ENCODE results near the gene MAST4. TPM values are rescaled to one million over a fixed set of nuclear protein-coding genes. Genes with fewer than 3 reads are reported as not detected.

The MAST4 gene
- total RNA-seq, 2 donors from 2014 or later, result 50.4 to 60.6 TPM

DNA sequence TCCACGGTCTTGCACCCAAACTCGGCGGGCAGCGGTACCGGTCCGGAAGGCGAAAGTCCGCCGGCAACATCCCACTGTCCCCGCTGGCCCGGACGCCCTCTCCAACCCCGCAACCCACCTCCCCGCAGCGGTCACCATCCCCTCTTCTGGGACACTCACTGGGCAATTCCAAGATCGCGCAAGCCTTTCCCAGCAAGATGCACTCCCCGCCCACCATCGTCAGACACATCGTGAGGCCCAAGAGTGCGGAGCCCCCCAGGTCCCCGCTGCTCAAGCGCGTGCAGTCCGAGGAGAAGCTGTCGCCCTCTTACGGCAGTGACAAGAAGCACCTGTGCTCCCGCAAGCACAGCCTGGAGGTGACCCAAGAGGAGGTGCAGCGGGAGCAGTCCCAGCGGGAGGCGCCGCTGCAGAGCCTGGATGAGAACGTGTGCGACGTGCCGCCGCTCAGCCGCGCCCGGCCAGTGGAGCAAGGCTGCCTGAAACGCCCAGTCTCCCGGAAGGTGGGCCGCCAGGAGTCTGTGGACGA, 567.1 kb downstream of the MAST4 start:
- no peak for DNase-seq (ENCODE audit: low spot score)
- peaks cover 62% of the 10 kb centered on the region for H3K36me3 ChIP-seq
- TF ChIP-seq, protein P1, sequence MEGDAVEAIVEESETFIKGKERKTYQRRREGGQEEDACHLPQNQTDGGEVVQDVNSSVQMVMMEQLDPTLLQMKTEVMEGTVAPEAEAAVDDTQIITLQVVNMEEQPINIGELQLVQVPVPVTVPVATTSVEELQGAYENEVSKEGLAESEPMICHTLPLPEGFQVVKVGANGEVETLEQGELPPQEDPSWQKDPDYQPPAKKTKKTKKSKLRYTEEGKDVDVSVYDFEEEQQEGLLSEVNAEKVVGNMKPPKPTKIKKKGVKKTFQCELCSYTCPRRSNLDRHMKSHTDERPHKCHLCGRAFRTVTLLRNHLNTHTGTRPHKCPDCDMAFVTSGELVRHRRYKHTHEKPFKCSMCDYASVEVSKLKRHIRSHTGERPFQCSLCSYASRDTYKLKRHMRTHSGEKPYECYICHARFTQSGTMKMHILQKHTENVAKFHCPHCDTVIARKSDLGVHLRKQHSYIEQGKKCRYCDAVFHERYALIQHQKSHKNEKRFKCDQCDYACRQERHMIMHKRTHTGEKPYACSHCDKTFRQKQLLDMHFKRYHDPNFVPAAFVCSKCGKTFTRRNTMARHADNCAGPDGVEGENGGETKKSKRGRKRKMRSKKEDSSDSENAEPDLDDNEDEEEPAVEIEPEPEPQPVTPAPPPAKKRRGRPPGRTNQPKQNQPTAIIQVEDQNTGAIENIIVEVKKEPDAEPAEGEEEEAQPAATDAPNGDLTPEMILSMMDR (IDR thresholded peaks at IDR 0.05), result no peak

DNA sequence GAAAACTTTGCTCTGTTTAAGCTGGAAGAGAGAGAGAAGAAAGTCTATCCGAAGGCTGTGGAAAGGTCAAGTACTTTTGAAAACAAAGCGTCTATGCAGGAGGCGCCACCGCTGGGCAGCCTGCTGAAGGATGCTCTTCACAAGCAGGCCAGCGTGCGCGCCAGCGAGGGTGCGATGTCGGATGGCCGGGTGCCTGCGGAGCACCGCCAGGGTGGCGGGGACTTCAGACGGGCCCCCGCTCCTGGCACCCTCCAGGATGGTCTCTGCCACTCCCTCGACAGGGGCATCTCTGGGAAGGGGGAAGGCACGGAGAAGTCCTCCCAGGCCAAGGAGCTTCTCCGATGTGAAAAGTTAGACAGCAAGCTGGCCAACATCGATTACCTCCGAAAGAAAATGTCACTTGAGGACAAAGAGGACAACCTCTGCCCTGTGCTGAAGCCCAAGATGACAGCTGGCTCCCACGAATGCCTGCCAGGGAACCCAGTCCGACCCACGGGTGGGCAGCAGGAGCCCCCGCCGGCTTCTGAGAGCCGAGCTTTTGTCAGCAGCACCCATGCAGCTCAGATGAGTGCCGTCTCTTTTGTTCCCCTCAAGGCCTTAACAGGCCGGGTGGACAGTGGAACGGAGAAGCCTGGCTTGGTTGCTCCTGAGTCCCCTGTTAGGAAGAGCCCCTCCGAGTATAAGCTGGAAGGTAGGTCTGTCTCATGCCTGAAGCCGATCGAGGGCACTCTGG, 567.8 kb downstream of the MAST4 start:
- no peak for DNase-seq (ENCODE audit: low spot score)
- H3K36me3 ChIP-seq, result peaks cover 60% of the 10 kb centered on the region

More for the DNA sequence above, 567.1 kb downstream of the MAST4 start:
- no peak overlapping the region for H3K4me3 ChIP-seq
- H3K9me3 ChIP-seq, result no peaks in the 10 kb centered on the region
- H3K4me1 ChIP-seq, result peaks cover 0 to 14% of the 10 kb centered on the region in 2 donors
- H3K27ac ChIP-seq, result no peak overlapping the region
- no peaks in the 10 kb centered on the region for H3K27me3 ChIP-seq

DNA sequence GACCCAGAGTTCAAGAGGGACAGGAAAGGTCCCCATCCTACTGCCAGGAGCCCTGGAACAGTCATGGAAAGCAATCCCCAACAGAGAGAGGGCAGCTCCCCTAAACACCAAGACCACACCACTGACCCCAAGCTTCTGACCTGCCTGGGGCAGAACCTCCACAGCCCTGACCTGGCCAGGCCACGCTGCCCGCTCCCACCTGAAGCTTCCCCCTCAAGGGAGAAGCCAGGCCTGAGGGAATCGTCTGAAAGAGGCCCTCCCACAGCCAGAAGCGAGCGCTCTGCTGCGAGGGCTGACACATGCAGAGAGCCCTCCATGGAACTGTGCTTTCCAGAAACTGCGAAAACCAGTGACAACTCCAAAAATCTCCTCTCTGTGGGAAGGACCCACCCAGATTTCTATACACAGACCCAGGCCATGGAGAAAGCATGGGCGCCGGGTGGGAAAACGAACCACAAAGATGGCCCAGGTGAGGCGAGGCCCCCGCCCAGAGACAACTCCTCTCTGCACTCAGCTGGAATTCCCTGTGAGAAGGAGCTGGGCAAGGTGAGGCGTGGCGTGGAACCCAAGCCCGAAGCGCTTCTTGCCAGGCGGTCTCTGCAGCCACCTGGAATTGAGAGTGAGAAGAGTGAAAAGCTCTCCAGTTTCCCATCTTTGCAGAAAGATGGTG, 568.8 kb downstream of the MAST4 start:
- TF ChIP-seq, protein P1 (IDR thresholded peaks at IDR 0.05), result no peak
- H3K36me3 ChIP-seq, result peaks cover 60% of the 10 kb centered on the region
- H3K4me1 ChIP-seq, result peaks cover 0 to 14% of the 10 kb centered on the region in 2 donors
- no peak overlapping the region for H3K4me3 ChIP-seq
- no peaks in the 10 kb centered on the region for H3K9me3 ChIP-seq
- H3K27me3 ChIP-seq, result no peaks in the 10 kb centered on the region
- peak overlapping the region in 1 of 2 donors; percentile 80 for H3K27ac ChIP-seq
- no peak for DNase-seq (ENCODE audit: low spot score)

More for the DNA sequence above, 567.8 kb downstream of the MAST4 start:
- H3K9me3 ChIP-seq, result no peaks in the 10 kb centered on the region
- no peaks in the 10 kb centered on the region for H3K27me3 ChIP-seq
- TF ChIP-seq, protein P1 (IDR thresholded peaks at IDR 0.05), result no peak
- H3K4me3 ChIP-seq, result no peak overlapping the region
- no peak overlapping the region for H3K27ac ChIP-seq
- H3K4me1 ChIP-seq, result peaks cover 0 to 14% of the 10 kb centered on the region in 2 donors

DNA sequence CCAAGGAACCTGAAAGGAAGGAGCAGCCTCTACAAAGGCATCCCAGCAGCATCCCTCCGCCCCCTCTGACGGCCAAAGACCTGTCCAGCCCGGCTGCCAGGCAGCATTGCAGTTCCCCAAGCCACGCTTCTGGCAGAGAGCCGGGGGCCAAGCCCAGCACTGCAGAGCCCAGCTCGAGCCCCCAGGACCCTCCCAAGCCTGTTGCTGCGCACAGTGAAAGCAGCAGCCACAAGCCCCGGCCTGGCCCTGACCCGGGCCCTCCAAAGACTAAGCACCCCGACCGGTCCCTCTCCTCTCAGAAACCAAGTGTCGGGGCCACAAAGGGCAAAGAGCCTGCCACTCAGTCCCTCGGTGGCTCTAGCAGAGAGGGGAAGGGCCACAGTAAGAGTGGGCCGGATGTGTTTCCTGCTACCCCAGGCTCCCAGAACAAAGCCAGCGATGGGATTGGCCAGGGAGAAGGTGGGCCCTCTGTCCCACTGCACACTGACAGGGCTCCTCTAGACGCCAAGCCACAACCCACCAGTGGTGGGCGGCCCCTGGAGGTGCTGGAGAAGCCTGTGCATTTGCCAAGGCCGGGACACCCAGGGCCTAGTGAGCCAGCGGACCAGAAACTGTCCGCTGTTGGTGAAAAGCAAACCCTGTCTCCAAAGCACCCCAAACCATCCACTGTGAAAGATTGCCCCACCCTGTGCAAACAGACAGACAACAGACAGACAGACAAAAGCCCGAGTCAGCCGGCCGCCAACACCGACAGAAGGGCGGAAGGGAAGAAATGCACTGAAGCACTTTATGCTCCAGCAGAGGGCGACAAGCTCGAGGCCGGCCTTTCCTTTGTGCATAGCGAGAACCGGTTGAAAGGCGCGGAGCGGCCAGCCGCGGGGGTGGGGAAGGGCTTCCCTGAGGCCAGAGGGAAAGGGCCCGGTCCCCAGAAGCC, 569.6 kb downstream of the MAST4 start:
- TF ChIP-seq, protein P1 (IDR thresholded peaks at IDR 0.05), result peak; percentile 72 to 88
- no peaks in the 10 kb centered on the region for H3K9me3 ChIP-seq
- H3K36me3 ChIP-seq, result peaks cover 60% of the 10 kb centered on the region
- peak overlapping the region; percentile 79 to 80 for H3K27ac ChIP-seq
- H3K27me3 ChIP-seq, result no peaks in the 10 kb centered on the region
- peaks cover 0 to 14% of the 10 kb centered on the region in 2 donors for H3K4me1 ChIP-seq
- peak; percentile 92 for DNase-seq (ENCODE audit: low spot score)
- peak overlapping the region in 1 of 2 donors; percentile 33 for H3K4me3 ChIP-seq
